HG02870 (cell line): ENCODE data around the gene AMD1.
A peak's percentile ranks its signal among the peaks of the same experiment; 100 is the strongest.

Experiments
- ATAC-seq: cut with Tn5 transposase; IDR thresholded peaks from one replicate; pipeline ENCODE4 v1.9.1; 2021; ENCODE audit warnings: mild to moderate bottlenecking, moderate library complexity; ENCODE audit not compliant: unreplicated experiment

Gene AMD1

GRCh38 chr6:110934381-110934898 is 59.9 kb downstream of the AMD1 start:
- ATAC-seq: no peak

GRCh38 chr6:110935171-110935570 is 60.6 kb downstream of the AMD1 start:
- no peak for ATAC-seq

- no peak for ATAC-seq
These were observed 63.6 kb downstream of the AMD1 start for GRCh38 chr6:110938171-110938570.

GRCh38 chr6:110939429-110940200 is 65.0 kb downstream of the AMD1 start:
- no peak for ATAC-seq

GRCh38 chr6:110944681-110945151 is 70.1 kb downstream of the AMD1 start:
- ATAC-seq: peak; percentile 100
